ENCODE data around the gene UBL7. TPM values are rescaled to one million over a fixed set of nuclear protein-coding genes. Genes with fewer than 3 reads are reported as not detected.

The UBL7 gene
- total and polyA plus RNA-seq, 2 experiments from 2014 or later = 39.2 to 60.2 TPM

- H3K79me2 ChIP-seq = peaks cover 5% of the 10 kb centered on the region
- no peaks in the 10 kb centered on the region for H3K36me3 ChIP-seq (replicated peaks; ENCODE audit: insufficient read depth, low read depth)
- H4K20me1 ChIP-seq (ENCODE audit: insufficient read depth, poor library complexity, severe bottlenecking) = no peaks in the 10 kb centered on the region
- H3K9me2 ChIP-seq (replicated peaks; ENCODE audit: insufficient read depth) = no peaks in the 10 kb centered on the region
- no peak overlapping the region for H3K4me3 ChIP-seq
- WGBS (ENCODE audit: low lambda C conversion rate, missing lambda C conversion rate) = 90% methylated on average over 6 of the region's 6 CpGs
- H3K27ac ChIP-seq = no peak overlapping the region
- no peak overlapping the region for H3K4me2 ChIP-seq
- TF ChIP-seq EZH2phosphoT487 (IDR thresholded peaks at IDR 0.05; ENCODE audit: low read depth, severe bottlenecking, unreplicated experiment) (no peak), CTCF (IDR thresholded peaks at IDR 0.05; ENCODE audit: poor library complexity) (no peak), EZH2 (IDR thresholded peaks at IDR 0.05; ENCODE audit: borderline replicate concordance) (no peak)
- H2AFZ ChIP-seq = no peak overlapping the region
- H3K4me1 ChIP-seq (ENCODE audit: insufficient read depth) = peaks cover 13% of the 10 kb centered on the region
- DNase-seq (ENCODE audit: low spot score) = no peak
- H3K9me3 ChIP-seq (ENCODE audit: low read depth) = no peaks in the 10 kb centered on the region
- H3K27me3 ChIP-seq = peaks cover 21% of the 10 kb centered on the region
Observed at GRCh38 chr15:74429781-74430400, 31.1 kb downstream of the UBL7 start.

GRCh38 chr15:74428970-74429780 is 31.8 kb downstream of the UBL7 start:
- Histone ChIP-seq H3K9me2 (replicated peaks; ENCODE audit: insufficient read depth) (no peaks in the 10 kb centered on the region), H3K4me2 (no peak overlapping the region), H3K4me3 (no peak overlapping the region), H3K4me1 (ENCODE audit: insufficient read depth) (peaks cover 9% of the 10 kb centered on the region), H2AFZ (no peak overlapping the region), H3K27ac (no peak overlapping the region), H3K36me3 (replicated peaks; ENCODE audit: insufficient read depth, low read depth) (no peaks in the 10 kb centered on the region), H4K20me1 (ENCODE audit: insufficient read depth, poor library complexity, severe bottlenecking) (no peaks in the 10 kb centered on the region), H3K9me3 (ENCODE audit: low read depth) (no peaks in the 10 kb centered on the region), H3K79me2 (peaks cover 5% of the 10 kb centered on the region), H3K27me3 (peaks cover 21% of the 10 kb centered on the region)
- DNase-seq (ENCODE audit: low spot score) = no peak
- 92% methylated on average over 14 of the region's 14 CpGs for WGBS (ENCODE audit: low lambda C conversion rate, missing lambda C conversion rate)
- TF ChIP-seq CTCF (IDR thresholded peaks at IDR 0.05; ENCODE audit: poor library complexity) (no peak), EZH2 (IDR thresholded peaks at IDR 0.05; ENCODE audit: borderline replicate concordance) (no peak), EZH2phosphoT487 (IDR thresholded peaks at IDR 0.05; ENCODE audit: low read depth, severe bottlenecking, unreplicated experiment) (no peak)

- Histone ChIP-seq H4K20me1 (ENCODE audit: insufficient read depth, poor library complexity, severe bottlenecking) (no peaks in the 10 kb centered on the region), H3K4me2 (no peak overlapping the region), H3K79me2 (peaks cover 5% of the 10 kb centered on the region), H3K27me3 (peaks cover 21% of the 10 kb centered on the region), H3K36me3 (replicated peaks; ENCODE audit: insufficient read depth, low read depth) (no peaks in the 10 kb centered on the region), H2AFZ (no peak overlapping the region), H3K9me2 (replicated peaks; ENCODE audit: insufficient read depth) (no peaks in the 10 kb centered on the region), H3K4me1 (ENCODE audit: insufficient read depth) (peaks cover 7% of the 10 kb centered on the region), H3K27ac (no peak overlapping the region), H3K9me3 (ENCODE audit: low read depth) (no peaks in the 10 kb centered on the region), H3K4me3 (no peak overlapping the region)
- TF ChIP-seq EZH2phosphoT487 (IDR thresholded peaks at IDR 0.05; ENCODE audit: low read depth, severe bottlenecking, unreplicated experiment) (no peak), CTCF (IDR thresholded peaks at IDR 0.05; ENCODE audit: poor library complexity) (no peak), EZH2 (IDR thresholded peaks at IDR 0.05; ENCODE audit: borderline replicate concordance) (no peak)
- DNase-seq (ENCODE audit: low spot score) = no peak
- 94% methylated on average over 5 of the region's 5 CpGs for WGBS (ENCODE audit: low lambda C conversion rate, missing lambda C conversion rate)
Observed at GRCh38 chr15:74428442-74428787, 32.5 kb downstream of the UBL7 start.
